HEK293 (cell line): Measurements from ENCODE around the gene LRP8.

ENCODE experiments used
- CTCF ChIP-seq: fragments of 450-650 bp; formaldehyde crosslinking; IDR thresholded peaks from 2 replicates; pipeline ENCODE4 v1.5.1; 2016; ENCODE audit warnings: missing biosample characterization, missing genetic modification characterization
- KLF7 ChIP-seq: fragments of 450-650 bp; formaldehyde crosslinking; IDR thresholded peaks from 2 replicates; pipeline ENCODE4 v1.5.1; 2016; ENCODE audit warnings: missing biosample characterization, missing genetic modification characterization, borderline replicate concordance
- TRIM28 ChIP-seq: IDR thresholded peaks from 2 replicates; pipeline ENCODE4 v1.6.1; 2011; ENCODE audit warnings: low read length, control low read depth, borderline replicate concordance
- ZNF362 ChIP-seq: fragments of 450-650 bp; formaldehyde crosslinking; IDR thresholded peaks from 2 replicates; pipeline ENCODE4 v1.5.1; 2016; ENCODE audit warnings: missing biosample characterization, missing genetic modification characterization
- ZNF521 ChIP-seq: fragments of 450-650 bp; formaldehyde crosslinking; IDR thresholded peaks from 2 replicates; pipeline ENCODE4 v1.5.1; 2017; ENCODE audit warnings: missing biosample characterization, mild to moderate bottlenecking, missing genetic modification characterization
- ZNF677 ChIP-seq: fragments of 450-650 bp; IDR thresholded peaks from 2 replicates; pipeline ENCODE4 v1.5.0; 2018; ENCODE audit warnings: missing biosample characterization, mild to moderate bottlenecking, missing genetic modification characterization, moderate library complexity

GRCh38 chr1:53274541-53275185 is 53.2 kb downstream of the LRP8 start:
- no peak for TF ChIP-seq KLF7 (tag by site-specific recombination)
- no peak for TF ChIP-seq ZNF362 (tag by site-specific recombination)
- TF ChIP-seq TRIM28, result no peak
- no peak for TF ChIP-seq CTCF (tag by site-specific recombination)
- no peak for TF ChIP-seq ZNF521 (tag by site-specific recombination)
- TF ChIP-seq ZNF677 (tag by site-specific recombination), result no peak
